ENCODE measurements around the gene NFKBIA.
"Not testable (repeated sequence)": the region's sequence is repeated elsewhere in the genome, so short reads cannot be mapped to it uniquely, and the experiment has no call there.

Gene NFKBIA

GRCh38 chr14:35404449-35405303 lies at the start of gene NFKBIA:
Gene NFKBIA (minus strand): TSS chr14:35404749. CDS start chr14:35404644, 105 bp downstream.
- peak; percentile 91 for DNase-seq

- no peak for DNase-seq
These were observed 41.9 kb upstream of the NFKBIA start for GRCh38 chr14:35446450-35446849.

- no peak for DNase-seq
These were observed 39.6 kb upstream of the NFKBIA start for GRCh38 chr14:35444104-35444503.

GRCh38 chr14:35441160-35441559 lies 36.6 kb upstream of the NFKBIA start:
- no peak for DNase-seq

- DNase-seq: no peak
These were observed 34.6 kb upstream of the NFKBIA start for GRCh38 chr14:35438910-35439713.

- DNase-seq: not testable (repeated sequence)
These were observed 33.9 kb upstream of the NFKBIA start for GRCh38 chr14:35438492-35438891.

GRCh38 chr14:35435177-35435576 lies 30.6 kb upstream of the NFKBIA start:
- no peak for DNase-seq

GRCh38 chr14:35433826-35434225 lies 29.3 kb upstream of the NFKBIA start:
- no peak for DNase-seq

GRCh38 chr14:35430459-35431199 lies 26.1 kb upstream of the NFKBIA start:
- DNase-seq: no peak

GRCh38 chr14:35429951-35430350 lies 25.4 kb upstream of the NFKBIA start:
- DNase-seq: no peak

- no peak for DNase-seq
These were observed 21.3 kb upstream of the NFKBIA start for GRCh38 chr14:35425850-35426249.

GRCh38 chr14:35423621-35424020 lies 19.1 kb upstream of the NFKBIA start:
- DNase-seq: no peak

- no peak for DNase-seq
These were observed 15.7 kb upstream of the NFKBIA start for GRCh38 chr14:35420036-35420811.

- no peak for DNase-seq
These were observed 14.9 kb upstream of the NFKBIA start for GRCh38 chr14:35419429-35419841.

- DNase-seq: no peak
These were observed 13.5 kb upstream of the NFKBIA start for GRCh38 chr14:35418093-35418492.

GRCh38 chr14:35416108-35416750 lies 11.7 kb upstream of the NFKBIA start:
- no peak for DNase-seq

- no peak for DNase-seq
These were observed 9.8 kb upstream of the NFKBIA start for GRCh38 chr14:35414365-35414764.

GRCh38 chr14:35412272-35413056 lies 7.9 kb upstream of the NFKBIA start:
- no peak for DNase-seq

GRCh38 chr14:35410858-35411257 lies 6.3 kb upstream of the NFKBIA start:
- no peak for DNase-seq

- DNase-seq: no peak
These were observed 5.0 kb upstream of the NFKBIA start for GRCh38 chr14:35409595-35409994.

GRCh38 chr14:35408026-35408425 lies 3.5 kb upstream of the NFKBIA start:
- DNase-seq: no peak
